Liver (tissue), 9 donors: Measurements from ENCODE around the gene ATIC. TPM values are rescaled to one million over a fixed set of nuclear protein-coding genes. Genes with fewer than 3 reads are reported as not detected.

ENCODE experiments used
- DNase-seq: peaks from one replicate; pipeline ENCODE4 v3.0.0-alpha.2; 2017; ENCODE audit warnings: low spot score
- H3K27ac ChIP-seq, 2 donors: one replicate each; pipeline ENCODE4 v1.7.0; 2013; ENCODE audit warnings: inconsistent platforms in 2 of 2, low read length in 2 of 2, control low read depth in 1 of 2, low read depth in 1 of 2, mild to moderate bottlenecking in 1 of 2
- H3K27me3 ChIP-seq, 4 donors: one replicate each; pipeline versions ENCODE4 v1.6.1 to v1.7.0; 2013; ENCODE audit warnings: low read length in 3 of 4, inconsistent platforms in 1 of 4, mild to moderate bottlenecking in 1 of 4, moderate library complexity in 1 of 4; ENCODE audit not compliant: control insufficient read depth in 4 of 4, insufficient read depth in 4 of 4
- H3K36me3 ChIP-seq, 4 donors: one replicate each; pipeline versions ENCODE4 v1.6.1 to v1.7.0; 2013; ENCODE audit warnings: low read length in 3 of 4, mild to moderate bottlenecking in 3 of 4, low read depth in 1 of 4, moderate library complexity in 1 of 4; ENCODE audit not compliant: control insufficient read depth in 4 of 4, insufficient read depth in 3 of 4
- H3K4me1 ChIP-seq, 4 donors: one replicate each; pipeline versions ENCODE4 v1.6.1 to v1.7.0; 2013; ENCODE audit warnings: low read length in 3 of 4, mild to moderate bottlenecking in 3 of 4, moderate library complexity in 1 of 4; ENCODE audit not compliant: control insufficient read depth in 4 of 4, insufficient read depth in 4 of 4
- H3K4me3 ChIP-seq, 3 donors: one replicate each; pipeline versions ENCODE4 v1.6.1 to v1.7.0; 2013; ENCODE audit warnings: low read length in 3 of 3, control low read depth in 1 of 3, low read depth in 1 of 3, mild to moderate bottlenecking in 1 of 3
- H3K9ac ChIP-seq, 2 donors: one replicate each; pipeline ENCODE4 v1.7.0; 2013; ENCODE audit warnings: low read length in 2 of 2, mild to moderate bottlenecking in 2 of 2, moderate library complexity in 2 of 2, control low read depth in 1 of 2, low read depth in 1 of 2
- H3K9me3 ChIP-seq, 4 donors: one replicate each; pipeline versions ENCODE4 v1.6.1 to v1.7.0; 2013; ENCODE audit warnings: low read length in 3 of 4; ENCODE audit not compliant: control insufficient read depth in 4 of 4
- EGR1 ChIP-seq, 2 donors: IDR thresholded peaks; 2 replicates each; pipeline ENCODE4 v1.6.1; 2016 to 2018; ENCODE audit warnings: antibody characterized with exemption in 2 of 2, low read depth in 2 of 2
- FOXA1 ChIP-seq: IDR thresholded peaks from 2 replicates; pipeline ENCODE4 v1.6.1; 2016; ENCODE audit warnings: antibody characterized with exemption
- FOXA2 ChIP-seq: IDR thresholded peaks from 2 replicates; pipeline ENCODE4 v1.6.1; 2016; ENCODE audit warnings: antibody characterized with exemption
- GABPA ChIP-seq, 2 donors: IDR thresholded peaks in 1 of 2; conservative IDR thresholded peaks in 1 of 2; 2 replicates each; pipeline ENCODE4 v1.6.1; 2016; ENCODE audit warnings: antibody characterized with exemption in 2 of 2, mild to moderate bottlenecking in 1 of 2, moderate library complexity in 1 of 2
- HNF4A ChIP-seq, 2 donors: conservative IDR thresholded peaks; 2 replicates each; pipeline ENCODE4 v1.6.1; 2016; ENCODE audit warnings: antibody characterized with exemption in 2 of 2, mild to moderate bottlenecking in 2 of 2
- HNF4G ChIP-seq: IDR thresholded peaks from 2 replicates; pipeline ENCODE4 v1.6.1; 2016; ENCODE audit warnings: antibody characterized with exemption
- JUND ChIP-seq, 2 donors: IDR thresholded peaks; 2 replicates each; pipeline ENCODE4 v1.6.1; 2016; ENCODE audit warnings: antibody characterized with exemption in 2 of 2
- NR2F2 ChIP-seq: IDR thresholded peaks from 2 replicates; pipeline ENCODE4 v1.6.1; 2016; ENCODE audit warnings: antibody characterized with exemption
- RAD21 ChIP-seq, 2 donors: IDR thresholded peaks; 2 replicates each; pipeline ENCODE4 v1.6.1; 2016; ENCODE audit warnings: antibody characterized with exemption in 2 of 2, mild to moderate bottlenecking in 2 of 2
- RXRA ChIP-seq, 2 donors: IDR thresholded peaks; 2 replicates each; pipeline ENCODE4 v1.6.1; 2017 to 2018; ENCODE audit warnings: antibody characterized with exemption in 2 of 2, mild to moderate bottlenecking in 1 of 2
- SP1 ChIP-seq: IDR thresholded peaks from 2 replicates; pipeline ENCODE4 v1.6.1; 2018; ENCODE audit warnings: antibody characterized with exemption, mild to moderate bottlenecking
- TAF1 ChIP-seq: conservative IDR thresholded peaks from 2 replicates; pipeline ENCODE4 v1.6.1; 2016; ENCODE audit warnings: antibody characterized with exemption, mild to moderate bottlenecking
- YY1 ChIP-seq: IDR thresholded peaks from 2 replicates; pipeline ENCODE4 v1.6.1; 2016; ENCODE audit warnings: antibody characterized with exemption, mild to moderate bottlenecking
- WGBS: extraction: QIAGEN DNeasy Blood & Tissue Kit; methylation state at CpG from one replicate; pipeline ENCODE4 v1.1.7; 2013; 5-methylcytosine and 5-hydroxymethylcytosine counted together
- polyA plus RNA-seq, 2 donors: library from polyadenylated mRNA; stranded (reverse) in 1 of 2; unstranded in 1 of 2; fragments of 200-250 nt in 1 of 2; fragments of >200 nt in 1 of 2; fragmentation: Nextera tagmentation in 1 of 2; extraction: Ambion mirVana in 1 of 2; gene quantifications; one replicate each; pipeline versions ENCODE4 v1.2.1 to v1.2.3, GENCODE V29; 2013 to 2015
- total RNA-seq, 2 donors: library from RNA; depleted of rRNA; stranded (reverse); fragments of >200 nt; gene quantifications; one replicate each; pipeline ENCODE4 v1.2.3, GENCODE V29; 2014
- TF ChIP-seq, protein P1 (sequence below): IDR thresholded peaks from 2 replicates; pipeline ENCODE4 v1.6.1; 2016; ENCODE audit warnings: antibody characterized with exemption
- TF ChIP-seq, protein P2 (sequence below): IDR thresholded peaks from 2 replicates; pipeline ENCODE4 v1.6.1; 2016; ENCODE audit warnings: antibody characterized with exemption, mild to moderate bottlenecking
- TF ChIP-seq, protein P3 (sequence below): fragments of 150-350 bp; IDR thresholded peaks from 2 replicates; pipeline ENCODE4 v1.5.1; 2017; ENCODE audit warnings: improper control_type of control experiment, low read depth, low read length; ENCODE audit not compliant: missing input control
- TF ChIP-seq, protein P4 (sequence below): IDR thresholded peaks from 2 replicates; pipeline ENCODE4 v1.6.1; 2016; ENCODE audit warnings: antibody characterized with exemption
- TF ChIP-seq, protein P5 (sequence below): IDR thresholded peaks from 2 replicates; pipeline ENCODE4 v1.6.1; 2016; ENCODE audit warnings: antibody characterized with exemption
- donor health status: healthy.
- donor health status: healthy.
- donor health status: healthy.
- donor health status: healthy.
- donor health status: healthy.

Gene ATIC
- total RNA-seq (10 to 100 TPM; 22.9 to 28.9 TPM), polyA plus RNA-seq (10 to 100 TPM; 43.0 to 50.0 TPM)

DNA sequence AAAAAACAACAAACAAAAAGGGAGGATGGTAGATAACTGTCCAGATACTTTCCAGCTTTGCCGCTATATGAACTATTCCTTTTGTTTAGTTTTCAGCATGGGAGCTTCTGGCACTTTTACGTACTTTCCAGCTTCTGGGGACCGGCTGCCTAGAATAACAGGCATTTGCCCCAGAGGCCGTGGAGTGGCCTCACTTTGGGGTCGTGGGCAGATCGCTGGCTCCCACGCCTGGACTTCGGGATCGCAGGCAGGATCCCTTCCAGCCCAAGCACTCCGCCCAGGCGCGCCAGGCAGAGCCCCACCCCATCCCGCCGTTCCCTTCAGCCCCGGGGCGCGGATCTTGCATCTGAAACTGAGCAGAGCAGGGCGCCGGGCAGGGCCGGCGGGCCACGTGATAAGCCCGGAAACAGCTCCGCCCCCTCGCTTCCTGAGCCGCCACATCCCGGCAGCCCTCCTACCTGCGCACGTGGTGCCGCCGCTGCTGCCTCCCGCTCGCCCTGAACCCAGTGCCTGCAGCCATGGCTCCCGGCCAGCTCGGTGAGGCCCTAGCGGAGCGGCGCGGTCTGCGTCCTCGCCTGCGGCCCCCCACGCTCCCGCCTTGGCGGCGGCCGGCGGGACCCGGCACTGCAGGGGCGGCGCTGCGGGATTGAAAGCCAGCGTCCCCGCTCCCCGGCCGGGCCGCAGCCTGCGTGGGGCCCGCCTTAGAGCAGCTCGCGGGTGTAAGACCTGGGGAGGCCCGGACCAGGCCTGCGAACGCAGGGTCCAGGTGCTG is at the start of gene ATIC:
Gene ATIC (plus strand): TSS at position 435 of the 772 bp plus-strand sequence. CDS start 84 bp downstream, at position 519.
- peak within 1 kb of the TSS; percentile 81 to 85 for H3K27ac ChIP-seq
- peak within 1 kb of the TSS; percentile 84 to 88 (median 86) for H3K4me3 ChIP-seq
- DNase-seq: peak; percentile 91
- TF ChIP-seq HNF4A (conservative IDR thresholded peaks at IDR 0.05) (peak; percentile 57 to 62), RXRA (IDR thresholded peaks at IDR 0.05) (peak; percentile 30 to 52), NR2F2 (peak; percentile 13), GABPA (IDR thresholded peaks at IDR 0.05 in 1 of 2, conservative IDR thresholded peaks at IDR 0.05 in 1 of 2) (peak; percentile 33 to 87), FOXA1 (no peak), EGR1 (IDR thresholded peaks at IDR 0.05; ENCODE audit: low read depth in 2 of 2) (peak; percentile 82 to 84), RAD21 (IDR thresholded peaks at IDR 0.05) (peak; percentile 37 to 46), YY1 (peak; percentile 83), JUND (IDR thresholded peaks at IDR 0.05) (no peak), TAF1 (peak; percentile 35), FOXA2 (no peak), SP1 (peak; percentile 81), HNF4G (no peak)
- TF ChIP-seq, protein P1, sequence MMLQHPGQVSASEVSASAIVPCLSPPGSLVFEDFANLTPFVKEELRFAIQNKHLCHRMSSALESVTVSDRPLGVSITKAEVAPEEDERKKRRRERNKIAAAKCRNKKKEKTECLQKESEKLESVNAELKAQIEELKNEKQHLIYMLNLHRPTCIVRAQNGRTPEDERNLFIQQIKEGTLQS: no peak
- TF ChIP-seq, protein P2, sequence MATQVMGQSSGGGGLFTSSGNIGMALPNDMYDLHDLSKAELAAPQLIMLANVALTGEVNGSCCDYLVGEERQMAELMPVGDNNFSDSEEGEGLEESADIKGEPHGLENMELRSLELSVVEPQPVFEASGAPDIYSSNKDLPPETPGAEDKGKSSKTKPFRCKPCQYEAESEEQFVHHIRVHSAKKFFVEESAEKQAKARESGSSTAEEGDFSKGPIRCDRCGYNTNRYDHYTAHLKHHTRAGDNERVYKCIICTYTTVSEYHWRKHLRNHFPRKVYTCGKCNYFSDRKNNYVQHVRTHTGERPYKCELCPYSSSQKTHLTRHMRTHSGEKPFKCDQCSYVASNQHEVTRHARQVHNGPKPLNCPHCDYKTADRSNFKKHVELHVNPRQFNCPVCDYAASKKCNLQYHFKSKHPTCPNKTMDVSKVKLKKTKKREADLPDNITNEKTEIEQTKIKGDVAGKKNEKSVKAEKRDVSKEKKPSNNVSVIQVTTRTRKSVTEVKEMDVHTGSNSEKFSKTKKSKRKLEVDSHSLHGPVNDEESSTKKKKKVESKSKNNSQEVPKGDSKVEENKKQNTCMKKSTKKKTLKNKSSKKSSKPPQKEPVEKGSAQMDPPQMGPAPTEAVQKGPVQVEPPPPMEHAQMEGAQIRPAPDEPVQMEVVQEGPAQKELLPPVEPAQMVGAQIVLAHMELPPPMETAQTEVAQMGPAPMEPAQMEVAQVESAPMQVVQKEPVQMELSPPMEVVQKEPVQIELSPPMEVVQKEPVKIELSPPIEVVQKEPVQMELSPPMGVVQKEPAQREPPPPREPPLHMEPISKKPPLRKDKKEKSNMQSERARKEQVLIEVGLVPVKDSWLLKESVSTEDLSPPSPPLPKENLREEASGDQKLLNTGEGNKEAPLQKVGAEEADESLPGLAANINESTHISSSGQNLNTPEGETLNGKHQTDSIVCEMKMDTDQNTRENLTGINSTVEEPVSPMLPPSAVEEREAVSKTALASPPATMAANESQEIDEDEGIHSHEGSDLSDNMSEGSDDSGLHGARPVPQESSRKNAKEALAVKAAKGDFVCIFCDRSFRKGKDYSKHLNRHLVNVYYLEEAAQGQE: peak; percentile 53
- TF ChIP-seq, protein P3, sequence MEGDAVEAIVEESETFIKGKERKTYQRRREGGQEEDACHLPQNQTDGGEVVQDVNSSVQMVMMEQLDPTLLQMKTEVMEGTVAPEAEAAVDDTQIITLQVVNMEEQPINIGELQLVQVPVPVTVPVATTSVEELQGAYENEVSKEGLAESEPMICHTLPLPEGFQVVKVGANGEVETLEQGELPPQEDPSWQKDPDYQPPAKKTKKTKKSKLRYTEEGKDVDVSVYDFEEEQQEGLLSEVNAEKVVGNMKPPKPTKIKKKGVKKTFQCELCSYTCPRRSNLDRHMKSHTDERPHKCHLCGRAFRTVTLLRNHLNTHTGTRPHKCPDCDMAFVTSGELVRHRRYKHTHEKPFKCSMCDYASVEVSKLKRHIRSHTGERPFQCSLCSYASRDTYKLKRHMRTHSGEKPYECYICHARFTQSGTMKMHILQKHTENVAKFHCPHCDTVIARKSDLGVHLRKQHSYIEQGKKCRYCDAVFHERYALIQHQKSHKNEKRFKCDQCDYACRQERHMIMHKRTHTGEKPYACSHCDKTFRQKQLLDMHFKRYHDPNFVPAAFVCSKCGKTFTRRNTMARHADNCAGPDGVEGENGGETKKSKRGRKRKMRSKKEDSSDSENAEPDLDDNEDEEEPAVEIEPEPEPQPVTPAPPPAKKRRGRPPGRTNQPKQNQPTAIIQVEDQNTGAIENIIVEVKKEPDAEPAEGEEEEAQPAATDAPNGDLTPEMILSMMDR: no peak
- TF ChIP-seq, protein P4, sequence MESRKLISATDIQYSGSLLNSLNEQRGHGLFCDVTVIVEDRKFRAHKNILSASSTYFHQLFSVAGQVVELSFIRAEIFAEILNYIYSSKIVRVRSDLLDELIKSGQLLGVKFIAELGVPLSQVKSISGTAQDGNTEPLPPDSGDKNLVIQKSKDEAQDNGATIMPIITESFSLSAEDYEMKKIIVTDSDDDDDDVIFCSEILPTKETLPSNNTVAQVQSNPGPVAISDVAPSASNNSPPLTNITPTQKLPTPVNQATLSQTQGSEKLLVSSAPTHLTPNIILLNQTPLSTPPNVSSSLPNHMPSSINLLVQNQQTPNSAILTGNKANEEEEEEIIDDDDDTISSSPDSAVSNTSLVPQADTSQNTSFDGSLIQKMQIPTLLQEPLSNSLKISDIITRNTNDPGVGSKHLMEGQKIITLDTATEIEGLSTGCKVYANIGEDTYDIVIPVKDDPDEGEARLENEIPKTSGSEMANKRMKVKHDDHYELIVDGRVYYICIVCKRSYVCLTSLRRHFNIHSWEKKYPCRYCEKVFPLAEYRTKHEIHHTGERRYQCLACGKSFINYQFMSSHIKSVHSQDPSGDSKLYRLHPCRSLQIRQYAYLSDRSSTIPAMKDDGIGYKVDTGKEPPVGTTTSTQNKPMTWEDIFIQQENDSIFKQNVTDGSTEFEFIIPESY: peak; percentile 36
- TF ChIP-seq, protein P5, sequence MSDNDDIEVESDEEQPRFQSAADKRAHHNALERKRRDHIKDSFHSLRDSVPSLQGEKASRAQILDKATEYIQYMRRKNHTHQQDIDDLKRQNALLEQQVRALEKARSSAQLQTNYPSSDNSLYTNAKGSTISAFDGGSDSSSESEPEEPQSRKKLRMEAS: peak; percentile 69
- peak within 1 kb of the TSS; percentile 75 to 84 for H3K9ac ChIP-seq
- no peaks in the 10 kb centered on the region for H3K27me3 ChIP-seq
- under 1% methylated on average over 64 of the region's 64 CpGs for WGBS
- peaks cover 0 to 16% (median 2%) of the 10 kb centered on the region in 4 donors for H3K4me1 ChIP-seq
- no peaks in the 10 kb centered on the region for H3K9me3 ChIP-seq
- H3K36me3 ChIP-seq: peaks cover 0 to 5% (median 3%) of the 10 kb centered on the region in 4 donors
